WERI-Rb-1 (cell line): ENCODE measurements around the gene SFXN3.

Source experiments
- DNase-seq: peaks from one replicate; pipeline ENCODE4 v3.0.0-alpha.2; 2020
- H3K27ac ChIP-seq: fragments of 250-450 bp; sonication (Bioruptor Pico); 2 replicates; pipeline ENCODE4 v1.5.1; 2020; ENCODE audit warnings: mild to moderate bottlenecking, moderate library complexity
- H3K27me3 ChIP-seq: fragments of 250-450 bp; sonication (Bioruptor Pico); 2 replicates; pipeline ENCODE4 v1.5.1; 2021; ENCODE audit warnings: mild to moderate bottlenecking, low read depth, moderate library complexity; ENCODE audit not compliant: insufficient read depth, severe bottlenecking
- H3K36me3 ChIP-seq: fragments of 250-450 bp; sonication (Bioruptor Pico); 2 replicates; pipeline ENCODE4 v1.5.1; 2020; ENCODE audit warnings: mild to moderate bottlenecking, moderate library complexity
- H3K4me3 ChIP-seq: 2 replicates; pipeline ENCODE4 v1.5.1; 2011; ENCODE audit warnings: low read depth, mild to moderate bottlenecking, control low read depth, low read length
- H3K9me3 ChIP-seq: fragments of 250-450 bp; sonication (Bioruptor Pico); 2 replicates; pipeline ENCODE4 v1.5.1; 2021; ENCODE audit warnings: mild to moderate bottlenecking, moderate library complexity; ENCODE audit not compliant: severe bottlenecking
- CTCF ChIP-seq: IDR thresholded peaks from 2 replicates; pipeline ENCODE4 v1.5.1; 2011; ENCODE audit warnings: low read depth, mild to moderate bottlenecking, control low read depth, inconsistent platforms, low read length

Gene SFXN3

GRCh38 chr10:101080933-101081931 is 50.2 kb downstream of the SFXN3 start:
- Histone ChIP-seq H3K27me3 (no peaks in the 10 kb centered on the region), H3K4me3 (no peak overlapping the region), H3K27ac (peak overlapping the region; percentile 3; the same call in 1 of the 2 replicates), H3K36me3 (no peaks in the 10 kb centered on the region), H3K9me3 (no peaks in the 10 kb centered on the region)
- DNase-seq: no peak
- no peak for TF ChIP-seq CTCF

- Histone ChIP-seq H3K36me3 (no peaks in the 10 kb centered on the region), H3K4me3 (no peak overlapping the region), H3K27me3 (no peaks in the 10 kb centered on the region), H3K27ac (no peak overlapping the region), H3K9me3 (no peaks in the 10 kb centered on the region)
- TF ChIP-seq CTCF: no peak
- no peak for DNase-seq
These were observed 54.8 kb downstream of the SFXN3 start for GRCh38 chr10:101085846-101086245.

GRCh38 chr10:101087376-101087775 is 56.3 kb downstream of the SFXN3 start:
- Histone ChIP-seq H3K36me3 (no peaks in the 10 kb centered on the region), H3K4me3 (no peak overlapping the region), H3K9me3 (no peaks in the 10 kb centered on the region), H3K27ac (no peak overlapping the region), H3K27me3 (no peaks in the 10 kb centered on the region)
- DNase-seq: no peak
- TF ChIP-seq CTCF: no peak

GRCh38 chr10:101087965-101088364 is 56.9 kb downstream of the SFXN3 start:
- DNase-seq: peak; percentile 47
- Histone ChIP-seq H3K9me3 (no peaks in the 10 kb centered on the region), H3K36me3 (no peaks in the 10 kb centered on the region), H3K27me3 (no peaks in the 10 kb centered on the region), H3K27ac (no peak overlapping the region), H3K4me3 (peak overlapping the region; percentile 22)
- TF ChIP-seq CTCF: no peak

- H3K27ac ChIP-seq: no peak overlapping the region
- H3K4me3 ChIP-seq: no peak overlapping the region
- H3K36me3 ChIP-seq: no peaks in the 10 kb centered on the region
- no peaks in the 10 kb centered on the region for H3K27me3 ChIP-seq
- DNase-seq: no peak
- no peak for TF ChIP-seq CTCF
- H3K9me3 ChIP-seq: no peaks in the 10 kb centered on the region
These were observed 58.7 kb downstream of the SFXN3 start for GRCh38 chr10:101089520-101090299.
